A549 (cell line): ENCODE results near the gene L3MBTL1. TPM values are rescaled to one million over a fixed set of nuclear protein-coding genes. Genes with fewer than 3 reads are reported as not detected.
"Not testable (repeated sequence)": the region's sequence is repeated elsewhere in the genome, so short reads cannot be mapped to it uniquely, and the experiment has no call there.

ENCODE experiments used
- ATAC-seq, 2 experiments: fragments of 200-7000 bp in 1 of 2; fragments of >200 bp in 1 of 2; cut with Nextera tagmentation in 1 of 2; cut with Tn5 transposase in 1 of 2; 3 replicates each; pipeline versions ENCODE4 v1.8.0 to v1.9.1; 2018 to 2020; ENCODE audit warnings: mild to moderate bottlenecking in 1 of 2, moderate library complexity in 1 of 2
- CTCF ChIA-PET: fragments of 300-600 bp; sonication (Branson Sonifier 250); formaldehyde crosslinking; extraction: SDS; loops from one replicate; lab custom pipeline; 2021; ENCODE audit warnings: antibody characterized with exemption, inconsistent platforms; lab: Yijun Ruan, JAX
- POLR2A ChIA-PET: fragments of 350-600 bp; formaldehyde crosslinking; extraction: SDS; loops from one replicate; lab custom pipeline; 2021; ENCODE audit warnings: antibody characterized with exemption, inconsistent platforms; lab: Yijun Ruan, JAX
- DNase-seq, 2 experiments: peaks; one replicate each; pipeline versions ENCODE4 v3.0.0 to v3.0.0-alpha.2; 2011 to 2016; ENCODE audit warnings: low read depth in 1 of 2, low spot score in 1 of 2
- FAIRE-seq: peaks from 2 replicates; lab custom pipeline; 2011; peaks lifted over from hg19 to GRCh38; lab: Jason Lieb, UNC
- H3K27ac ChIP-seq, 2 experiments: fragments of >200 bp; sonication (Bioruptor Twin); formaldehyde crosslinking; 3 replicates each; pipeline ENCODE4 v1.5.1; 2016 to 2017
- H3K4me1 ChIP-seq: fragments of >200 bp; sonication (Bioruptor Twin); formaldehyde crosslinking; 3 replicates; pipeline ENCODE4 v1.6.1; 2016
- H3K4me2 ChIP-seq: fragments of >200 bp; sonication (Bioruptor Twin); formaldehyde crosslinking; 3 replicates; pipeline ENCODE4 v1.6.1; 2016
- H3K4me3 ChIP-seq: fragments of >200 bp; sonication (Bioruptor Twin); formaldehyde crosslinking; 3 replicates; pipeline ENCODE4 v1.5.1; 2016
- H3K9me3 ChIP-seq: fragments of >200 bp; sonication (Bioruptor Twin); formaldehyde crosslinking; 3 replicates; pipeline ENCODE4 v1.6.1; 2016
- BHLHE40 ChIP-seq: IDR thresholded peaks from 2 replicates; pipeline ENCODE4 v1.6.1; 2012; ENCODE audit warnings: low read depth, low read length, inconsistent platforms
- CBX8 ChIP-seq: fragments of 200-600 bp; sonication (generic); IDR thresholded peaks from 2 replicates; pipeline ENCODE4 v1.6.1; 2016
- CEBPB ChIP-seq, 2 experiments: fragments of >200 bp in 1 of 2; sonication (Bioruptor Twin) in 1 of 2; formaldehyde crosslinking in 1 of 2; IDR thresholded peaks; 2 replicates each; pipeline ENCODE4 v1.6.1; 2012 to 2016
- CHD2 ChIP-seq: fragments of 150-350 bp; IDR thresholded peaks from 2 replicates; pipeline ENCODE4 v1.6.1; 2014; ENCODE audit warnings: low read length; ENCODE audit not compliant: partially characterized antibody
- CHD4 ChIP-seq: fragments of 200-600 bp; sonication (generic); IDR thresholded peaks from 2 replicates; pipeline ENCODE4 v1.6.1; 2016; ENCODE audit warnings: antibody characterized with exemption, mild to moderate bottlenecking, borderline replicate concordance
- EHF ChIP-seq: fragments of 250-450 bp; sonication (Bioruptor Pico); IDR thresholded peaks from 2 replicates; pipeline ENCODE4 v1.5.0; 2020; ENCODE audit warnings: mild to moderate bottlenecking
- ESRRA ChIP-seq: fragments of 150-350 bp; IDR thresholded peaks from 2 replicates; pipeline ENCODE4 v1.6.1; 2014; ENCODE audit warnings: mild to moderate bottlenecking, low read length, borderline replicate concordance
- HOXA7 ChIP-seq: fragments of 250-450 bp; sonication (Bioruptor Pico); IDR thresholded peaks from 2 replicates; pipeline ENCODE4 v1.5.0; 2020; ENCODE audit warnings: mild to moderate bottlenecking, moderate library complexity
- HOXB5 ChIP-seq: fragments of 250-450 bp; sonication (Bioruptor Pico); IDR thresholded peaks from 2 replicates; pipeline ENCODE4 v1.5.0; 2020; ENCODE audit warnings: mild to moderate bottlenecking, moderate library complexity
- KDM5A ChIP-seq: fragments of 200-600 bp; sonication (generic); IDR thresholded peaks from 2 replicates; pipeline ENCODE4 v1.6.1; 2016; ENCODE audit warnings: antibody characterized with exemption, mild to moderate bottlenecking
- MAFK ChIP-seq: fragments of 450-650 bp; IDR thresholded peaks from 2 replicates; pipeline ENCODE4 v1.6.1; 2014; ENCODE audit not compliant: partially characterized antibody
- MYC ChIP-seq: IDR thresholded peaks from 2 replicates; pipeline ENCODE4 v1.6.1; 2012; ENCODE audit warnings: mild to moderate bottlenecking, inconsistent platforms, low read length, improper control_type of control experiment, borderline replicate concordance
- NFE2L2 ChIP-seq: fragments of 150-350 bp; conservative IDR thresholded peaks from 2 replicates; pipeline ENCODE4 v1.6.1; 2014; ENCODE audit warnings: low read length
- NPAS2 ChIP-seq: fragments of 250-450 bp; sonication (Bioruptor Pico); IDR thresholded peaks from 2 replicates; pipeline ENCODE4 v1.8.0; 2022; ENCODE audit warnings: mild to moderate bottlenecking, moderate library complexity, borderline replicate concordance
- PHF8 ChIP-seq: fragments of 200-600 bp; sonication (generic); IDR thresholded peaks from 2 replicates; pipeline ENCODE4 v1.6.1; 2016; ENCODE audit warnings: low read depth, mild to moderate bottlenecking, antibody characterized with exemption, moderate library complexity, borderline replicate concordance
- RARB ChIP-seq: fragments of 250-450 bp; sonication (Bioruptor Pico); IDR thresholded peaks from 2 replicates; pipeline ENCODE4 v1.8.0; 2021; ENCODE audit warnings: mild to moderate bottlenecking, moderate library complexity
- RCOR1 ChIP-seq: fragments of 150-350 bp; IDR thresholded peaks from 2 replicates; pipeline ENCODE4 v1.6.1; 2014; ENCODE audit warnings: antibody characterized with exemption, low read length, low read depth
- RNF2 ChIP-seq: fragments of 200-600 bp; sonication (generic); IDR thresholded peaks from 2 replicates; pipeline ENCODE4 v1.6.1; 2016; ENCODE audit warnings: low read depth, mild to moderate bottlenecking, antibody characterized with exemption, moderate library complexity, borderline replicate concordance
- TFCP2L1 ChIP-seq: fragments of 250-450 bp; sonication (Bioruptor Pico); IDR thresholded peaks from 2 replicates; pipeline ENCODE4 v1.5.0; 2021; ENCODE audit warnings: mild to moderate bottlenecking
- ZFP36 ChIP-seq: fragments of 450-650 bp; IDR thresholded peaks from 2 replicates; pipeline ENCODE4 v1.6.1; 2014; ENCODE audit warnings: borderline replicate concordance; ENCODE audit not compliant: partially characterized antibody
- ZNF302 ChIP-seq: fragments of 250-450 bp; sonication (Bioruptor Pico); IDR thresholded peaks from 2 replicates; pipeline ENCODE4 v1.9.0; 2021; ENCODE audit warnings: inconsistent platforms, mild to moderate bottlenecking, moderate library complexity
- ZSCAN20 ChIP-seq: fragments of 250-450 bp; sonication (Bioruptor Pico); IDR thresholded peaks from 2 replicates; pipeline ENCODE4 v1.8.0; 2022; ENCODE audit warnings: mild to moderate bottlenecking, moderate library complexity
- WGBS: methylation state at CpG from one replicate; pipeline ENCODE4 v1.1.6; 2017; ENCODE audit errors: missing lambda C conversion rate; 5-methylcytosine and 5-hydroxymethylcytosine counted together
- polyA plus RNA-seq, 4 experiments: library from polyadenylated mRNA; depleted of rRNA in 3 of 4; stranded (reverse); fragments of >200 nt; fragmentation: RNase III in 1 of 4; extraction: RNeasy Plus Mini Kit Qiagen cat#74134 plus additional on column Dnase treatment in 1 of 4; gene quantifications; 2 replicates in 3 of 4; 3 replicates in 1 of 4; pipeline ENCODE4 v1.2.3, GENCODE V29; 2011 to 2017
- TF ChIP-seq, protein P1 (sequence below): IDR thresholded peaks from 2 replicates; pipeline ENCODE4 v1.6.1; 2012
- TF ChIP-seq, protein P2 (sequence below): fragments of >200 bp; sonication (Bioruptor Twin); formaldehyde crosslinking; IDR thresholded peaks from 2 replicates; pipeline ENCODE4 v1.6.1; 2016
- TF ChIP-seq, protein P3 (sequence below): fragments of 250-450 bp; sonication (Bioruptor Pico); IDR thresholded peaks from 2 replicates; pipeline ENCODE4 v1.5.0; 2021; ENCODE audit warnings: mild to moderate bottlenecking, moderate library complexity, borderline replicate concordance
- TF ChIP-seq, protein P4 (sequence below): fragments of 450-650 bp; IDR thresholded peaks from 2 replicates; pipeline ENCODE4 v1.6.1; 2014; ENCODE audit warnings: antibody characterized with exemption
- TF ChIP-seq, protein P5 (sequence below): fragments of >200 bp; sonication (Bioruptor Twin); formaldehyde crosslinking; IDR thresholded peaks from 3 replicates; pipeline ENCODE4 v1.5.1; 2016

L3MBTL1 gene
- polyA plus RNA-seq, 2 of the 4 experiments (the other 2 are of a cell fraction): 2.5 to 3.8 TPM

DNA sequence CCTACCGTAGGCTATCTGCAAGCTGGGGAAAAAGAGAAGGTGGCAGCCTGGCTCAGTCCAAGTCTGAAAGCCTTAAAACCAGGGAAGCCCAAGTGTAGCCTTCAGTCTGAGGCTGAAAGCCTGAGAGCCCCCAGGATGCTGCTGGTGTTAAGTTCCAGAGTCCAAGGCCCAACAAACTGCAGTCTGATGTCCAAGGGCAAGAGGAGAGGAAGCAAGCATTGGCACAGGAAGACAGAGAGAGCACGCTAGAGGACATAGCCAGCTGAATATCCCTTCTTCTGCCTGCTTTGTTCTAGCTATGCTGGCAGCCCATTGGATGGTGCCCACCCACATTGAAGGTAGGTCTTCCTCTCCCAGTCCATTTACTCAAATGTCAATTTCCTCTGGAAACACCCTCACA lies 12.1 kb upstream of the L3MBTL1 start:
- FAIRE-seq (no peak), ATAC-seq (no peak), DNase-seq (no peak)
- TF ChIP-seq, protein P1, sequence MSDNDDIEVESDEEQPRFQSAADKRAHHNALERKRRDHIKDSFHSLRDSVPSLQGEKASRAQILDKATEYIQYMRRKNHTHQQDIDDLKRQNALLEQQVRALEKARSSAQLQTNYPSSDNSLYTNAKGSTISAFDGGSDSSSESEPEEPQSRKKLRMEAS: no peak
- TF ChIP-seq RNF2: no peak
- TF ChIP-seq, protein P2, sequence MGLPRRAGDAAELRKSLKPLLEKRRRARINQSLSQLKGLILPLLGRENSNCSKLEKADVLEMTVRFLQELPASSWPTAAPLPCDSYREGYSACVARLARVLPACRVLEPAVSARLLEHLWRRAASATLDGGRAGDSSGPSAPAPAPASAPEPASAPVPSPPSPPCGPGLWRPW: no peak
- no peak for TF ChIP-seq TFCP2L1 (CRISPR knock-in tag)
- TF ChIP-seq RARB (CRISPR knock-in tag): no peak
- TF ChIP-seq CEBPB (IDR thresholded peaks at IDR 0.05): no peak
- TF ChIP-seq, protein P3, sequence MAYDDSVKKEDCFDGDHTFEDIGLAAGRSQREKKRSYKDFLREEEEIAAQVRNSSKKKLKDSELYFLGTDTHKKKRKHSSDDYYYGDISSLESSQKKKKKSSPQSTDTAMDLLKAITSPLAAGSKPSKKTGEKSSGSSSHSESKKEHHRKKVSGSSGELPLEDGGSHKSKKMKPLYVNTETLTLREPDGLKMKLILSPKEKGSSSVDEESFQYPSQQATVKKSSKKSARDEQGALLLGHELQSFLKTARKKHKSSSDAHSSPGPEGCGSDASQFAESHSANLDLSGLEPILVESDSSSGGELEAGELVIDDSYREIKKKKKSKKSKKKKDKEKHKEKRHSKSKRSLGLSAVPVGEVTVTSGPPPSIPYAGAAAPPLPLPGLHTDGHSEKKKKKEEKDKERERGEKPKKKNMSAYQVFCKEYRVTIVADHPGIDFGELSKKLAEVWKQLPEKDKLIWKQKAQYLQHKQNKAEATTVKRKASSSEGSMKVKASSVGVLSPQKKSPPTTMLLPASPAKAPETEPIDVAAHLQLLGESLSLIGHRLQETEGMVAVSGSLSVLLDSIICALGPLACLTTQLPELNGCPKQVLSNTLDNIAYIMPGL (CRISPR knock-in tag): no peak
- no peak for TF ChIP-seq ZNF302
- TF ChIP-seq BHLHE40: no peak
- TF ChIP-seq NPAS2 (CRISPR knock-in tag): no peak
- TF ChIP-seq, protein P4, sequence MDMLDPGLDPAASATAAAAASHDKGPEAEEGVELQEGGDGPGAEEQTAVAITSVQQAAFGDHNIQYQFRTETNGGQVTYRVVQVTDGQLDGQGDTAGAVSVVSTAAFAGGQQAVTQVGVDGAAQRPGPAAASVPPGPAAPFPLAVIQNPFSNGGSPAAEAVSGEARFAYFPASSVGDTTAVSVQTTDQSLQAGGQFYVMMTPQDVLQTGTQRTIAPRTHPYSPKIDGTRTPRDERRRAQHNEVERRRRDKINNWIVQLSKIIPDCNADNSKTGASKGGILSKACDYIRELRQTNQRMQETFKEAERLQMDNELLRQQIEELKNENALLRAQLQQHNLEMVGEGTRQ: no peak
- ChIA-PET CTCF (no interaction called here), POLR2A (no interaction called here)
- no peak overlapping the region for H3K4me3 ChIP-seq
- no peaks in the 10 kb centered on the region for H3K4me1 ChIP-seq
- H3K4me2 ChIP-seq: no peak overlapping the region
- no peak overlapping the region for H3K27ac ChIP-seq
- no peaks in the 10 kb centered on the region for H3K9me3 ChIP-seq
- WGBS: 23% methylated on average over 2 of the region's 2 CpGs

DNA sequence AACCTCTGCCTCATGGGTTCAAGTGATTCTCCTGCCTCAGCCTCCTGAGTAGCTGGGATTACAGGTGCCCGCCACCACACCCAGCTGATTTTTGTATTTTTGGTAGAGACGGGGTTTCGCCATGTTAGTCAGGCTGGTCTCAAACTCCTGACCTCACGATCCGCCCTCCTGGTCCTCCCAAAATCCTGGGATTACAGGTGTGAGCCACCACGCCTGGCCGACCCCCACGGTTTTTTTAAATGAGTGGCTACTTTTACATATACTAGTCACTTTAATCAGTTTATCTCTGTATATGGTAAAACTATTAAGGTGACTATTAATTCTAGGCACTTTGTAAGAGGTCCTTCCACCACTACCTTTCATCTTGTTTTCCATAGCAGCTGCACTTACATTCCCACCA lies 5.5 kb upstream of the L3MBTL1 start:
- CTCF ChIA-PET: interaction anchor here (1.3 to 1.9 kb wide), 2 partner anchors 9 to 36 kb away, joined by 3 to 6 read pairs; no protein-coding TSS in a partner anchor
- ATAC-seq, FAIRE-seq, POLR2A ChIA-PET, H3K27ac ChIP-seq, H3K4me3 ChIP-seq, H3K4me1 ChIP-seq, H3K9me3 ChIP-seq, H3K4me2 ChIP-seq, DNase-seq: not testable (repeated sequence)
- 68% methylated on average over 8 of the region's 8 CpGs for WGBS

DNA sequence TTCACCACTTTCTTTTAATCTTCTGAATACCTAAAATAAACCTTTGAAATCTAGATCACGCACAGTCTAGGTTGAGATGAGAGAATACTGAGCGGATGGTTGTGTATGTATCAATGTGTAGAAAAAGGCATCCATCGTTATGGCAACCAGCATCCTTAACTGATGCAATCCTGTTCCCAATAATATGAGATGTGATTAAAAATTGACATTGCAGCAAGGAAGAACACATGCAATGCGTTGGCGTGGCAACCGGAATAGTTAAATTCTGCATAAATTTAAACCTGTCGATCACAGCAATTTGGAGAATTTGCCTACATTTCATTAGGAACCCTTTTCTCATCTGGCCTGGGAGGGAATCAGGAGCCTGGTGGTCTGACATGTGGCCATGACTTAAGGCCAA lies 1.3 kb upstream of the L3MBTL1 start:
- CTCF ChIA-PET: no interaction called here
- no peak for ATAC-seq
- WGBS: 91% methylated on average over 7 of the region's 7 CpGs

More for the DNA sequence above, 1.3 kb upstream of the L3MBTL1 start:
- H3K4me1 ChIP-seq: peaks cover 6% of the 10 kb centered on the region; the same call in 1 of the 3 replicates
- H3K9me3 ChIP-seq: no peaks in the 10 kb centered on the region
- DNase-seq: no peak
- no peak for FAIRE-seq
- no peak overlapping the region for H3K4me3 ChIP-seq
- H3K27ac ChIP-seq: no peak overlapping the region
- no peak for TF ChIP-seq MYC
- no peak for TF ChIP-seq BHLHE40
- no peak for TF ChIP-seq MAFK
- TF ChIP-seq NFE2L2: no peak
- no peak for TF ChIP-seq KDM5A
- no peak for TF ChIP-seq RCOR1
- TF ChIP-seq CEBPB (IDR thresholded peaks at IDR 0.05): no peak
- TF ChIP-seq EHF (CRISPR knock-in tag): no peak
- no peak for TF ChIP-seq CBX8
- TF ChIP-seq PHF8: no peak
- TF ChIP-seq, protein P5, sequence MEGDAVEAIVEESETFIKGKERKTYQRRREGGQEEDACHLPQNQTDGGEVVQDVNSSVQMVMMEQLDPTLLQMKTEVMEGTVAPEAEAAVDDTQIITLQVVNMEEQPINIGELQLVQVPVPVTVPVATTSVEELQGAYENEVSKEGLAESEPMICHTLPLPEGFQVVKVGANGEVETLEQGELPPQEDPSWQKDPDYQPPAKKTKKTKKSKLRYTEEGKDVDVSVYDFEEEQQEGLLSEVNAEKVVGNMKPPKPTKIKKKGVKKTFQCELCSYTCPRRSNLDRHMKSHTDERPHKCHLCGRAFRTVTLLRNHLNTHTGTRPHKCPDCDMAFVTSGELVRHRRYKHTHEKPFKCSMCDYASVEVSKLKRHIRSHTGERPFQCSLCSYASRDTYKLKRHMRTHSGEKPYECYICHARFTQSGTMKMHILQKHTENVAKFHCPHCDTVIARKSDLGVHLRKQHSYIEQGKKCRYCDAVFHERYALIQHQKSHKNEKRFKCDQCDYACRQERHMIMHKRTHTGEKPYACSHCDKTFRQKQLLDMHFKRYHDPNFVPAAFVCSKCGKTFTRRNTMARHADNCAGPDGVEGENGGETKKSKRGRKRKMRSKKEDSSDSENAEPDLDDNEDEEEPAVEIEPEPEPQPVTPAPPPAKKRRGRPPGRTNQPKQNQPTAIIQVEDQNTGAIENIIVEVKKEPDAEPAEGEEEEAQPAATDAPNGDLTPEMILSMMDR: no peak
- no peak for TF ChIP-seq HOXB5 (CRISPR knock-in tag)
- TF ChIP-seq, protein P1: no peak
- no peak for TF ChIP-seq ESRRA
- TF ChIP-seq CHD4: no peak
- no peak for TF ChIP-seq ZFP36
- TF ChIP-seq HOXA7 (CRISPR knock-in tag): no peak
- no peak for TF ChIP-seq ZSCAN20 (CRISPR knock-in tag)
- no peak for TF ChIP-seq CHD2
- POLR2A ChIA-PET: no interaction called here
- no peak overlapping the region for H3K4me2 ChIP-seq
